Pancreas (tissue), 10 donors: ENCODE measurements around the gene C19orf25. TPM values are rescaled to one million over a fixed set of nuclear protein-coding genes. Genes with fewer than 3 reads are reported as not detected.

Experiments
- ATAC-seq, 4 donors: fragments of 200-7000 bp; cut with Tn5 transposase; one replicate each; pipeline versions ENCODE4 v1.8.0 to v1.9.1; 2020; ENCODE audit warnings: mild to moderate bottlenecking in 4 of 4, moderate library complexity in 4 of 4
- DNase-seq, 6 donors: peaks; one replicate each; pipeline ENCODE4 v3.0.0-alpha.2; 2020
- FAIRE-seq: peaks from 2 replicates; lab custom pipeline; 2012; peaks lifted over from hg19 to GRCh38; lab: Jason Lieb, UNC
- H3K27ac ChIP-seq, 4 donors: fragments of 200-600 bp; sonication (generic); 1 replicate in 3 of 4; 2 replicates in 1 of 4; pipeline versions ENCODE4 v1.5.0 to v1.8.0; 2020
- H3K27me3 ChIP-seq, 4 donors: fragments of 200-600 bp; one replicate each; pipeline ENCODE4 v1.8.0; 2021
- H3K36me3 ChIP-seq, 3 donors: fragments of 200-600 bp; sonication (generic) in 1 of 3; one replicate each; pipeline versions ENCODE4 v1.5.0 to v1.8.0; 2020 to 2021
- H3K4me1 ChIP-seq, 3 donors: fragments of 200-600 bp; one replicate each; pipeline ENCODE4 v1.8.0; 2021
- H3K4me3 ChIP-seq, 4 donors: fragments of 200-600 bp; sonication (generic) in 2 of 4; one replicate each; pipeline versions ENCODE4 v1.5.0 to v1.8.0; 2020 to 2021
- H3K9me3 ChIP-seq, 4 donors: fragments of 200-600 bp; one replicate each; pipeline ENCODE4 v1.8.0; 2021
- CTCF ChIP-seq, 4 donors: fragments of 200-600 bp; sonication (generic) in 3 of 4; IDR thresholded peaks; one replicate each; pipeline versions ENCODE4 v1.5.0 to v1.8.0; 2021; ENCODE audit warnings: antibody characterized with exemption in 4 of 4
- WGBS, 2 donors: extraction: QIAGEN DNeasy Blood & Tissue Kit; methylation state at CpG; one replicate each; pipeline ENCODE4 v1.1.7; 2013; 5-methylcytosine and 5-hydroxymethylcytosine counted together
- intact Hi-C, 3 donors: fragments of 100-400 bp; cut with DNase I; formaldehyde crosslinking; loops; one replicate each; pipeline versions ENCODE4 v1.11.1 to v1.14.2; 2022
- polyA plus RNA-seq, 2 donors: library from polyadenylated mRNA; stranded (reverse); fragments of 200-250 nt; gene quantifications; one replicate each; pipeline ENCODE4 v1.2.3, GENCODE V29; 2013
- total RNA-seq, 6 donors: library from RNA; stranded (reverse); fragmentation: NEBNext Ultra II Directional in 4 of 6; extraction: Animal tissue kit (Norgen Biotek cat#: 25700) in 4 of 6; gene quantifications; one replicate each; pipeline versions ENCODE4 v1.2.1 to v1.2.4, GENCODE V29; 2021 to 2023
- donor health status: healthy with polysubstance abuse.
- donor health status: DM: no; HTN: no; CAD: no; lungs with moderate emphysema.
- donor health status: DM: no; HTN: no; CAD: no.
- donor health status: control.
- donor health status: control.
- donor health status: Bipolar disorder and iron deficiency.
- donor health status: DM: yes; HTN: yes; CAD: no.
- donor health status: DM: no; HTN: no; CAD: no.
- donor health status: DM: no; HTN: no; CAD: no.
- donor health status: DM: yes; HTN: yes; CAD: no.

C19orf25 gene
- 10 to 100 TPM; 10.7 to 19.3 (median 13.4) TPM for total RNA-seq
- polyA plus RNA-seq = 10 to 100 TPM; 21.5 to 39.0 TPM

DNA sequence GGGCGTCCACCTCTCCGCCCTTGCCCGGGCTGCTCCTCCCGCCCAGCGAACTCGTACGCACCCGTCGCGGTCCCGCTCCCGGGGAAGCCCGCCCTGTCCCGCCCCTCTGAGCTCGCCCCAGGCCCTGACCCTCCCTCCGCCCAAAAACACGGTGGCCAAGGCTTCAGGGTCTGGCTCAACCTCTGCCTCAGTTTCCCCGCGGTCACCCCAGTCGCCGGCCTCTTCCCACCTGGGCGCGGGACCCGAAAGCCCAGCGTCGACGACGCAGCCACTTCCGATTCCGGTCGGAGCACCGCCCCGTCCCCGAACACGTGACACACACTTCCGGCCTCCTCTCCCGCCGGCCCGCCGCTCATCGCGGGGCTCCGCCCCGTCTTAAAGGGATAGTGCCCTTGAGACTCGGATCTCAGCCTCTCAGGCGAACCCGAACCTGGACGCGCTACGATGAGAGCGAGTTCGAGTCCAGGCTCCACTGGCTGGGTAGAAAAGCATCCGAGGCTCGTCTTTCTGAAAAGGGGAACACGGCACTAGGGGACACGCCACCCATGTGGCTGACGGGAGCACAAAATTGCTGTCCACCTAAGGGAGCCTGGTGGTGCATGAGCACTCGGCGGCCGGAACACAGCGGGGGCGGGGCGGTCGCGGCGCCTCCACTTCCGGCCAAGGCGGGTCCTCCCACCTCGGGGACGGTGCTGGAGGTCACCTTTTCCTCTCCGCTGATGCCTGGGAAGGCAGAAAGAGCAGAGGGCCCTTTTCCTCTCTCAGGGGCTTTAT, at the start of gene C19orf25:
TSS of gene C19orf25 (minus strand) at position 282 of the 774 bp plus-strand sequence. CDS start 312 bp downstream, outside the sequence.
- Histone ChIP-seq H3K36me3 (no peaks in the 10 kb centered on the region), H3K4me3 (peak within 1 kb of the TSS; percentile 93 to 100 (median 97)), H3K27ac (peak within 1 kb of the TSS in 2 of 4 donors; percentile 4 to 61), H3K27me3 (no peaks in the 10 kb centered on the region), H3K9me3 (no peaks in the 10 kb centered on the region), H3K4me1 (peaks cover 0 to 12% (median 11%) of the 10 kb centered on the region in 3 donors)
- no peak for TF ChIP-seq CTCF (IDR thresholded peaks at IDR 0.05)
- intact Hi-C loops = no loop called here
- peak; percentile 98 to 99 (median 98) for ATAC-seq
- 1 to 2% methylated on average over 48 to 71 of the region's 71 CpGs for WGBS, 2 donors
- peak; percentile 92 to 99 (median 94) for DNase-seq
- FAIRE-seq = peak; percentile 70

- no peaks in the 10 kb centered on the region for H3K9me3 ChIP-seq
- no peaks in the 10 kb centered on the region for H3K4me1 ChIP-seq
- H3K4me3 ChIP-seq = no peak overlapping the region
- WGBS, 2 donors = 56 to 57% methylated on average over 22 to 27 of the region's 27 CpGs
- FAIRE-seq (no peak), DNase-seq (peak in 1 of 6 donors; percentile 78), ATAC-seq (no peak)
- no peak overlapping the region for H3K27ac ChIP-seq
- peaks cover 0 to 10% (median 2%) of the 10 kb centered on the region in 4 donors for H3K27me3 ChIP-seq
- TF ChIP-seq CTCF (IDR thresholded peaks at IDR 0.05) = no peak
- intact Hi-C loops = no loop called here
- H3K36me3 ChIP-seq = no peaks in the 10 kb centered on the region
Observed at GRCh38 chr19:1527650-1528309, 48.8 kb upstream of the C19orf25 start.

DNA sequence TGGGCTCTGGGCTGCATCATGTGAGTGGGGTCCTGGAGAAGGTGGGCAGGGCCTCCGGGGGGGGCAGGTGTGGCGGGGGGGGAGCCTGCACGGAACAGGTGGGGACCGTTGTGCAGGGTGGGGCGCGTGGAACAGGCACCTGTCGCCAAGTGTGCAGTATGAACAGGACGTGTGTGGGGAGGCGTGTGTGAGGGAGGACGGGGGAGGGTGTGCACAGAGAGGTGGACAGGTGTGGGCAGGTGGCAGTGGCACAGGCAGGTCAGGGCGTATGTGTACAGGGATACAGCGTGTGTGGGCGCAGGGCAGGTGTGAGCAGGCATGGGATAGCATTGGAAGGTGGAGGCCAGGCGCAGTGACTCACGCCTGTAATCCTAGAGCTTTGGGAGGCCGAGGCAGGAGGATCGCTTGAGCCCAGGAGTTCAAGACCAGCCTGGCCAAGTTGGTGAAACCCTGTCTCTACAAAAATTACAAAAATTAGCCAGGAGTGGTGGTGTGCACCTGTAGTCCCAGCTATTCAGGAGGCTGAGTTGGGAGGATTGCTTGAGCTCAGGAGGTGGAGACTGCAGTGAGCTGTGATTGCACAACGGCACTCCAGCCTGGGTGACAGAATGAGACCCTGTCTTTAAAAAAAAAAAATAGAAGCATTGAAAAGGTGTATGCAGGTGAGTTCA, 48.1 kb upstream of the C19orf25 start:
- Histone ChIP-seq H3K27ac (no peak overlapping the region), H3K4me3 (no peak overlapping the region), H3K4me1 (no peaks in the 10 kb centered on the region), H3K36me3 (no peaks in the 10 kb centered on the region), H3K9me3 (no peaks in the 10 kb centered on the region), H3K27me3 (peaks cover 0 to 10% (median 2%) of the 10 kb centered on the region in 4 donors)
- no peak for DNase-seq
- FAIRE-seq = no peak
- intact Hi-C loops = no loop called here
- TF ChIP-seq CTCF (IDR thresholded peaks at IDR 0.05) = no peak
- ATAC-seq = no peak
- WGBS, 2 donors = 51 to 52% methylated on average over 17 to 18 of the region's 18 CpGs

DNA sequence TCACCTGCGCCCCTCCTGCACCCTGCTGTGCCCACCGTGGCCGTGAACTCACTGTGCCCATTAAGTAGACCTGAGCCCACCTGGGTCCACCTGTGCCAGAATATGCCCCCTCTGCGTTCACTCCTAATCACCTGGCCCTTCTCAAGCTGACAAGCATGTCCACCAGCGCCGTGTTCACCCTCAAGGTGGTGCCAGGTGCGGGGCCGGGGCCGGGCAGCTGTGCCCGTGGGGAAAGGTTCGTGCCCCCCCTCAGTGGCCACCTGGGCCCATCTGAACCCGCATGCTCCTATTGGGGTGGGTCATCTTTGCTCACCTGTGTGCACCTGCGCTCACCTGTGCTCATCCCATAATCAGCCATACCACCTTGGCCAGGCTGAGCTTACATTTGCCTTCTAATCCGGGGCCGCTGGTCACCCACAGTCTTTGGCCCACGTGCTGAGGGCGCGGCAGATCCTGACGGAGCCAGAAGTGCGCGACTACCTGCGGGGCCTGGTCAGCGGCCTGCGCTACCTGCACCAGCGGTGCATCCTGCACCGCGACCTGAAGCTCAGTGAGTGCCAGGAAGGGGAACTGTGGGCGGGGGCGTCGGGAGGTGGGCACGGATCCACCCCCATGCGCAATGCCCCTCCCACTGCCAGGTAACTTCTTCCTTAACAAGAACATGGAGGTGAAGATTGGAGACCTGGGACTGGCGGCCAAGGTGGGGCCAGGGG, 47.2 kb upstream of the C19orf25 start:
- Histone ChIP-seq H3K9me3 (no peaks in the 10 kb centered on the region), H3K36me3 (no peaks in the 10 kb centered on the region), H3K27ac (no peak overlapping the region), H3K4me1 (no peaks in the 10 kb centered on the region), H3K27me3 (peaks cover 0 to 10% (median 2%) of the 10 kb centered on the region in 4 donors), H3K4me3 (no peak overlapping the region)
- intact Hi-C loops = no loop called here
- FAIRE-seq = no peak
- ATAC-seq = no peak
- DNase-seq = no peak
- TF ChIP-seq CTCF (IDR thresholded peaks at IDR 0.05) = no peak
- WGBS, 2 donors = 60 to 71% methylated on average over 33 of the region's 33 CpGs
